H9 (cell line): ENCODE results near the gene ZNF611. TPM values are rescaled to one million over a fixed set of nuclear protein-coding genes. Genes with fewer than 3 reads are reported as not detected.

Experiments used
- DNase-seq: peaks from one replicate; pipeline ENCODE4 v3.0.0-alpha.2; 2017
- H2AFZ ChIP-seq: one replicate; pipeline ENCODE4 v1.6.1; 2013; ENCODE audit warnings: mild to moderate bottlenecking, low read length, control low read depth, moderate library complexity
- H2AK5ac ChIP-seq: 2 replicates; pipeline ENCODE4 v1.6.1; 2013; ENCODE audit warnings: low read length, control low read depth, mixed read lengths; ENCODE audit not compliant: insufficient read length
- H2BK120ac ChIP-seq: one replicate; pipeline ENCODE4 v1.6.1; 2013; ENCODE audit warnings: low read depth, mild to moderate bottlenecking, low read length, control low read depth, inconsistent platforms; ENCODE audit not compliant: poor library complexity, severe bottlenecking
- H2BK12ac ChIP-seq: 2 replicates; pipeline ENCODE4 v1.6.1; 2013; ENCODE audit warnings: low read length, control low read depth, mixed read lengths, low read depth; ENCODE audit not compliant: insufficient read length
- H2BK15ac ChIP-seq: 2 replicates; pipeline ENCODE4 v1.6.1; 2013; ENCODE audit warnings: low read depth, low read length, control low read depth
- H2BK20ac ChIP-seq: one replicate; pipeline ENCODE4 v1.6.1; 2013; ENCODE audit warnings: low read depth, mild to moderate bottlenecking, low read length, control low read depth, inconsistent platforms; ENCODE audit not compliant: poor library complexity, severe bottlenecking
- H2BK5ac ChIP-seq: 2 replicates; pipeline ENCODE4 v1.6.1; 2013; ENCODE audit warnings: low read length, control low read depth, mixed read lengths; ENCODE audit not compliant: insufficient read length
- H3K14ac ChIP-seq: 2 replicates; pipeline ENCODE4 v1.6.1; 2013; ENCODE audit warnings: low read length, control low read depth; ENCODE audit not compliant: insufficient read depth
- H3K18ac ChIP-seq: 2 replicates; pipeline ENCODE4 v1.6.1; 2013; ENCODE audit warnings: low read depth, mild to moderate bottlenecking, mixed read lengths, low read length, control low read depth; ENCODE audit not compliant: insufficient read length
- H3K23ac ChIP-seq: 2 replicates; pipeline ENCODE4 v1.6.1; 2013; ENCODE audit warnings: low read length, control low read depth, mixed read lengths, low read depth; ENCODE audit not compliant: insufficient read length
- H3K23me2 ChIP-seq: 2 replicates; pipeline ENCODE4 v1.6.1; 2013; ENCODE audit warnings: low read depth, mild to moderate bottlenecking, mixed read lengths, low read length, control low read depth; ENCODE audit not compliant: insufficient read length, poor library complexity, severe bottlenecking
- H3K27ac ChIP-seq: 2 replicates; pipeline ENCODE4 v1.5.1; 2013; ENCODE audit warnings: low read length, control low read depth, mixed read lengths, low read depth; ENCODE audit not compliant: insufficient read length
- H3K27me3 ChIP-seq: 2 replicates; pipeline ENCODE4 v1.6.1; 2013; ENCODE audit warnings: low read length, control low read depth, inconsistent platforms; ENCODE audit not compliant: insufficient read depth
- H3K4ac ChIP-seq: 2 replicates; pipeline ENCODE4 v1.6.1; 2013; ENCODE audit warnings: low read depth, mild to moderate bottlenecking, control low read depth, inconsistent platforms, low read length, moderate library complexity
- H3K4me1 ChIP-seq: 2 replicates; pipeline ENCODE4 v1.6.1; 2013; ENCODE audit warnings: low read length, control low read depth, inconsistent platforms; ENCODE audit not compliant: insufficient read depth
- H3K4me2 ChIP-seq: 2 replicates; pipeline ENCODE4 v1.6.1; 2013; ENCODE audit warnings: low read length, control low read depth, mixed read lengths; ENCODE audit not compliant: insufficient read length, insufficient read depth
- H3K56ac ChIP-seq: 2 replicates; pipeline ENCODE4 v1.6.1; 2013; ENCODE audit warnings: low read depth, mild to moderate bottlenecking, mixed read lengths, low read length, control low read depth; ENCODE audit not compliant: insufficient read length
- H3K79me1 ChIP-seq: 2 replicates; pipeline ENCODE4 v1.6.1; 2013; ENCODE audit warnings: low read depth, mild to moderate bottlenecking, moderate library complexity, low read length, control low read depth, inconsistent platforms; ENCODE audit not compliant: insufficient read depth, poor library complexity, severe bottlenecking
- H3K79me2 ChIP-seq: 2 replicates; pipeline ENCODE4 v1.6.1; 2013; ENCODE audit warnings: low read length, control low read depth, inconsistent platforms; ENCODE audit not compliant: insufficient read depth
- H3K9ac ChIP-seq: 2 replicates; pipeline ENCODE4 v1.6.1; 2013; ENCODE audit warnings: low read length, control low read depth, mixed read lengths; ENCODE audit not compliant: insufficient read length; ENCODE audit errors: extremely low read depth
- H3K9me3 ChIP-seq: one replicate; pipeline ENCODE4 v1.6.1; 2013; ENCODE audit warnings: low read depth, low read length, inconsistent platforms; ENCODE audit not compliant: control insufficient read depth
- H3T11ph ChIP-seq: one replicate; pipeline ENCODE4 v1.6.1; 2013; ENCODE audit warnings: mild to moderate bottlenecking, low read length, control low read depth, inconsistent platforms
- H4K20me1 ChIP-seq: one replicate; pipeline ENCODE4 v1.6.1; 2013; ENCODE audit not compliant: control insufficient read depth, insufficient read length, insufficient read depth
- H4K5ac ChIP-seq: 2 replicates; pipeline ENCODE4 v1.6.1; 2013; ENCODE audit warnings: low read depth, mild to moderate bottlenecking, mixed read lengths, low read length, control low read depth; ENCODE audit not compliant: insufficient read length
- H4K8ac ChIP-seq: replicated peaks from 2 replicates; pipeline ENCODE4 v1.6.1; 2013; ENCODE audit warnings: low read length, control low read depth, mixed read lengths, low read depth; ENCODE audit not compliant: insufficient read length
- H4K91ac ChIP-seq: 2 replicates; pipeline ENCODE4 v1.6.1; 2013; ENCODE audit warnings: low read depth, mild to moderate bottlenecking, moderate library complexity, mixed read lengths, low read length, control low read depth; ENCODE audit not compliant: insufficient read length
- H3K27ac Mint-ChIP-seq, 3 experiments: 2 replicates in 2 of 3; 3 replicates in 1 of 3; pipeline ENCODE4 v1.8.0; 2020 to 2021; ENCODE audit warnings: mixed read lengths in 3 of 3, mild to moderate bottlenecking in 1 of 3, moderate library complexity in 1 of 3
- H3K27me3 Mint-ChIP-seq: 2 replicates; pipeline ENCODE4 v1.8.0; 2021; ENCODE audit warnings: low read depth, mild to moderate bottlenecking, moderate library complexity, mixed read lengths
- H3K36me3 Mint-ChIP-seq, 3 experiments: 2 replicates in 2 of 3; 3 replicates in 1 of 3; pipeline ENCODE4 v1.8.0; 2020 to 2021; ENCODE audit warnings: low read depth in 3 of 3, mixed read lengths in 3 of 3; ENCODE audit not compliant: insufficient read depth in 1 of 3
- H3K4me1 Mint-ChIP-seq, 2 experiments: 2 replicates each; pipeline ENCODE4 v1.8.0; 2020; ENCODE audit warnings: mixed read lengths in 2 of 2
- H3K4me3 Mint-ChIP-seq, 2 experiments: 2 replicates in 1 of 2; 3 replicates in 1 of 2; pipeline ENCODE4 v1.8.0; 2020 to 2021; ENCODE audit warnings: mild to moderate bottlenecking in 2 of 2, mixed read lengths in 2 of 2, moderate library complexity in 1 of 2
- H3K9me3 Mint-ChIP-seq, 2 experiments: 2 replicates in 1 of 2; 3 replicates in 1 of 2; pipeline ENCODE4 v1.8.0; 2020; ENCODE audit warnings: mild to moderate bottlenecking in 2 of 2, mixed read lengths in 2 of 2, moderate library complexity in 1 of 2
- CTCF ChIP-seq: fragments of 200-600 bp; sonication (generic); conservative IDR thresholded peaks from 3 replicates; pipeline ENCODE4 v1.8.0; 2021; ENCODE audit warnings: antibody characterized with exemption, mild to moderate bottlenecking
- WGBS: extraction: QIAGEN DNeasy Blood & Tissue Kit; methylation state at CpG from one replicate; pipeline ENCODE4 v1.1.7; 2013; ENCODE audit warnings: missing lambda C conversion rate, low lambda C conversion rate, mixed read lengths; ENCODE audit not compliant: insufficient read length; ENCODE audit errors: extremely low coverage; 5-methylcytosine and 5-hydroxymethylcytosine counted together
- total RNA-seq: library from RNA; stranded (reverse); gene quantifications from 2 replicates; pipeline ENCODE4 v1.2.1, GENCODE V29; 2021

ZNF611 gene
- total RNA-seq, 1 experiment from 2014 or later: 25.6 TPM

- TF ChIP-seq CTCF: no peak
- H3K23ac ChIP-seq: no peak overlapping the region
- no peak overlapping the region for H2BK5ac ChIP-seq
- Mint-ChIP-seq H3K4me3 (no peak overlapping the region), H3K9me3 (no peaks in the 10 kb centered on the region), H3K27me3 (no peaks in the 10 kb centered on the region), H3K27ac (no peak overlapping the region), H3K36me3 (peaks cover 9 to 12% (median 11%) of the 10 kb centered on the region in 3 experiments; a peak in 5 of 7 replicates), H3K4me1 (peaks cover 20 to 21% of the 10 kb centered on the region in 2 experiments)
- no peak overlapping the region for H4K91ac ChIP-seq
- H2AK5ac ChIP-seq: no peak overlapping the region
- H2BK120ac ChIP-seq: no peak overlapping the region
- H4K8ac ChIP-seq: no peak overlapping the region
- peaks cover 3% of the 10 kb centered on the region for H3K79me1 ChIP-seq
- H3K4me2 ChIP-seq: no peak overlapping the region
- no peak overlapping the region for H3K18ac ChIP-seq
- no peak overlapping the region for H2BK15ac ChIP-seq
- no peaks in the 10 kb centered on the region for H3K27me3 ChIP-seq
- H3K56ac ChIP-seq: no peak overlapping the region
- H3K14ac ChIP-seq: no peak overlapping the region
- no peaks in the 10 kb centered on the region for H3K79me2 ChIP-seq
- no peak overlapping the region for H3K27ac ChIP-seq
- H3K23me2 ChIP-seq: no peaks in the 10 kb centered on the region
- H2BK12ac ChIP-seq: no peak overlapping the region
- WGBS: no CpG with 5 or more reads among the region's 3 CpGs
- no peak overlapping the region for H2AFZ ChIP-seq
- H3K9ac ChIP-seq: no peak overlapping the region
- no peaks in the 10 kb centered on the region for H3K9me3 ChIP-seq
- peaks cover 7% of the 10 kb centered on the region; the same call in 1 of the 2 replicates for H3K4me1 ChIP-seq
- H2BK20ac ChIP-seq: no peak overlapping the region
- no peak overlapping the region for H4K5ac ChIP-seq
- no peak for DNase-seq
- no peak overlapping the region for H3K4ac ChIP-seq
- H3T11ph ChIP-seq: no peak overlapping the region
- H4K20me1 ChIP-seq: no peaks in the 10 kb centered on the region
Measured at GRCh38 chr19:52660981-52661380, 73.9 kb downstream of the ZNF611 start.
